ENCODE data around the gene RBM44.
A peak's percentile ranks its signal among the peaks of the same experiment; 100 is the strongest.

The RBM44 gene

DNA sequence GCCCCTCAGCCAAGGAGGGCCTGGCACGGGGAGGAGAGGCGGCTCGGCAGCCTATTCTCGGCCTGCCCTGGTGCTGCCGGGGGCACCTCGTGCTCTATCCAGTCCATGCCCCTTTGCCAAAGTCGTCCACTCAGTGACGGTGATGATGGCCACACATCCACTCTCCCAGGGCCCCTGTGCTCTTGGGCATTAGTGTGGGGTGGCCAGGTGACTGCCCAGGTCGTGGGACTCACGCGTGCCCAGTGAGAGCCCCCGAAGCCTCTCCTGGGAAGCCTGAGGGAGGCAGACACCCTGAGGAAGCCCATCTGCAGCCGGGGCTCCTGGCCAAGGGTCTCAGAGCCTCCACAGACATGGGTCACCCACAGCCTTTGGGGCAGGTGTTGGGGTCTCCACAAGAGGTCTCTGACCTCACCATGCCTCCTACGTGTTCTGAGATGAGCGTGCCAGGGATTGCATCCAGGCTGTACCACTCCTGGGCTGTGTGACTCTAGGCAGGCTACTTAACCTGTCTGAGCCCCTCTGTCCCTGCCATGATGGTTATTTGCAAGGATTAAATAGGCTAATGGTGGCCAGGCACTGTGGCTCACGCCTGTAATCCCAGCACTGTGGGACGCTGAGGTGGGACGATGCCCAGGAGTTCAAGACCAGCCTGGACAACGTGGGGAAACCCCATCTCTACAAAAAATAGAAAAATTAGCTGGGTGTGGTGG lies 73.8 kb downstream of the RBM44 start:
- no peak overlapping the region for H3K4me3 ChIP-seq (replicated peaks; ENCODE audit: low read depth, low read length)
- no peak for DNase-seq (ENCODE audit: low read depth)
- TF ChIP-seq, protein P1, sequence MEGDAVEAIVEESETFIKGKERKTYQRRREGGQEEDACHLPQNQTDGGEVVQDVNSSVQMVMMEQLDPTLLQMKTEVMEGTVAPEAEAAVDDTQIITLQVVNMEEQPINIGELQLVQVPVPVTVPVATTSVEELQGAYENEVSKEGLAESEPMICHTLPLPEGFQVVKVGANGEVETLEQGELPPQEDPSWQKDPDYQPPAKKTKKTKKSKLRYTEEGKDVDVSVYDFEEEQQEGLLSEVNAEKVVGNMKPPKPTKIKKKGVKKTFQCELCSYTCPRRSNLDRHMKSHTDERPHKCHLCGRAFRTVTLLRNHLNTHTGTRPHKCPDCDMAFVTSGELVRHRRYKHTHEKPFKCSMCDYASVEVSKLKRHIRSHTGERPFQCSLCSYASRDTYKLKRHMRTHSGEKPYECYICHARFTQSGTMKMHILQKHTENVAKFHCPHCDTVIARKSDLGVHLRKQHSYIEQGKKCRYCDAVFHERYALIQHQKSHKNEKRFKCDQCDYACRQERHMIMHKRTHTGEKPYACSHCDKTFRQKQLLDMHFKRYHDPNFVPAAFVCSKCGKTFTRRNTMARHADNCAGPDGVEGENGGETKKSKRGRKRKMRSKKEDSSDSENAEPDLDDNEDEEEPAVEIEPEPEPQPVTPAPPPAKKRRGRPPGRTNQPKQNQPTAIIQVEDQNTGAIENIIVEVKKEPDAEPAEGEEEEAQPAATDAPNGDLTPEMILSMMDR (IDR thresholded peaks at IDR 0.05; ENCODE audit: low read length, missing control alignments), result no peak

DNA sequence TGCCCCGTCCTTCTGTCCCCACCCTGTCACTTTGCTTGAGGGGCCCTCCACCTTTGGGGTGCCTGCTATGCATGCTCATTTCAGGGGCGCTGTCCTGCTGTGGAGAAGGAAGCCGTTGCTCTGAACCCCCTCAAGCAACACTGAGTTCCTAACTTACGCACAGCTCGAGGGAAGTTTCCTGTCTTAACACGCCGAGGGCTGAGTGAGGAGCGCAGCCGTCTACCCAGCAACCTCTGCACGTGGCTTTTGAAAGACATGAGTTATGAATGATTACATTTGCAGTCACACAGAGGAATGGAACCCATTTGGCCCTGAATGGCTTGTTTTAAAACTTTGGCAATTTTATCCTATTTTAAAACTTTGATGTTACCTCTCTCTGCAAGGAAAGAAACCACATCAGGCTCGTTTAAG lies 74.8 kb downstream of the RBM44 start:
- no peak overlapping the region for H3K4me3 ChIP-seq (replicated peaks; ENCODE audit: low read depth, low read length)
- TF ChIP-seq, protein P1 (IDR thresholded peaks at IDR 0.05; ENCODE audit: low read length, missing control alignments), result no peak
- DNase-seq (ENCODE audit: low read depth), result no peak

DNA sequence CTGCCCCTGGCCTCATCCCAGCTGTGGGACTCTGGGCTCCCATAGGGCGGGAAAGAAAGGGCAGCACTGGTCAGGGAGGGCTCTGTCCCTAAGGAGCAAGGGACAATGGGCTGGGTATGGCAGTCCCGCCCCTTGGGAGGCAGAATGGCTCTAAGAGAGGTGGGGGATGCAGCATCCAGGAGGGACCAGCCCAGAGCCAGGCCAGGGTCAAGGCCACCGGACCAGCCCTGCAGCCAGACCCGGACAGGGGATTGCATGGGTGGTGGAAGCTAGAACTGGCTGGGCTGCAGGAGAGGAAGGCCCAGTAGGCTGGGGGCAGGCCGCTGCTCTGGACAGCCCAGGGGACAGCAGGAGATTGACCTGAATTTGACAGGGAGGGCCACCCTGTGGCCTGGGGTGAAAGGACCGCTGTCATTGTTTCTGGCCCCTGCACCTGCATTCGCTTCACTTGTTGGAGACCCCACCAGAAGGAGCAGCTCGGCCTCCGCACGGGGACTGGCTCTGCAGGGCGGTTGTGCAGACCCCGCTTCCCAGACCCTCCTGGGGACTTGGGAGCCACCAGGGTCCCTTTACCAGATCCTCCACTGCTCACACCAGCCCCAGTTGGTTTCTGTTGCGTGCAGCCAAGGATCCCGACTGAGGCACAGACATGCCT lies 75.4 kb downstream of the RBM44 start:
- no peak overlapping the region for H3K4me3 ChIP-seq (replicated peaks; ENCODE audit: low read depth, low read length)
- no peak for DNase-seq (ENCODE audit: low read depth)
- TF ChIP-seq, protein P1 (IDR thresholded peaks at IDR 0.05; ENCODE audit: low read length, missing control alignments), result no peak

DNA sequence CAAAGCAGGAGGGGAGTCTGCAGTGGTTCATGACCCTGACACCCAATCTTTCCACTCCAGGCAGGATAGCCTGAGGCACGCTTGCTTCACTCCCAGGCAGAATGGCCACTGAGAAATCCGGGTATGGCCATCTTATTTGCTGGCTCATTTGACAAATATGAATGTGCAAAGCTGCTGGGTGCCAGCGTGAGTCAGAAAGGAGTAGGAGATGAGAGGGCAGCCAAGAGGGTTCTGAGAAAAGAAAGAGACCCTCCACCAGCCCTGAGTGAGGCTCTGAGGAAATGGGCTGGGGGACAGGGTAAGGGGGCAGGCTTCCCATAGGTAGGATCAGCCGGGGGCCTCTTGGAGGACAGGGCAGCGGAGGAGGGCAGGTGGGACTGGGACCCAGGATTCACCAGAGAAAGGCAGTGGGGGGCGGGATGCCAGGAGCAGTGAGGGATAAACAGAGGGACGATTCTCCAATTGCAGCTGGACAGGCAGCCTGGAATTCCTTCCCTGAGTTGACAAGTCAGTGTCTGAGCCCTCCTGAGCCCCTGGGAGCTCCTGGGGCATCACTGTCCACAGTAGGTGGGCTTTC lies 76.1 kb downstream of the RBM44 start:
- peak; percentile 50 for DNase-seq (ENCODE audit: low read depth)
- no peak overlapping the region for H3K4me3 ChIP-seq (replicated peaks; ENCODE audit: low read depth, low read length)
- TF ChIP-seq, protein P1 (IDR thresholded peaks at IDR 0.05; ENCODE audit: low read length, missing control alignments), result no peak

DNA sequence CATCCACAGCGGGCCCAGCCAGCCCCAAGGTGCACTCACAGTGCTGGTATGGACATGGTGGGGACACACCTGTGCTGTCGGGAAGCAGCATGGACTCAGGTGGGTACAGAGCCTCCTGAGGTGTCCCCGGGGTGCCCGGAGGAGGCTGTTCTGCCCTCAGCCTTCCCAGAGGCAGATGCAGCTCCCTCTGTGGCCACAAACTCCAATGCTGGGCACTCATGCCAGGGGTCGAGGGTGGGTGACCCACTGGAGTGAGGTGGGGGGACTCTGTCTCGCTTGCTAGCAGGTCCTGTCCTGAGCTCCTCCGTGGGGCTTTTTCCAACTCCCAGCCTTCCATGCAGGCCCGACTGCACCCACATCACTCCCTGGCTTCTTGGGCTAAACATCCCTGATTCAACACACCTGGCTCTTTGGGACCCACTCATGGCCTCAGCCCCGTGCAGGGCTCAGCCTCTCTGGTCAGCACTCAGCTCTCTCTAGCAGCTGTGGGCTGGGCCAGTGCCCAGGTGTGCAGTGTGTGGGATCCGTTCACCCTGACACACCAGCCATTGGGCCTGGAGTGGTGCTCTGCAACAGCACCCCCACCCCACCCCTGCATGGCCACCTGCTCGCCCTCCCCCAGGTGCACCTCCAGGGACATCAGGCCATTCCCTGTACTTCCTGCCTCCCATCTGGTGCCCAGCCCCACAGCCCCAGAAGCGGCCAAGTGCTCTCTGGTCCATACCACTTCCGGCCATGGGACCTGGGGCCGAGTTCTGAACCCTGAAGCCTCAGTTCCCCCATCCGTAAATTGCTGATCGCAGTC lies 76.9 kb downstream of the RBM44 start:
- H3K4me3 ChIP-seq (replicated peaks; ENCODE audit: low read depth, low read length), result no peak overlapping the region
- TF ChIP-seq, protein P1 (IDR thresholded peaks at IDR 0.05; ENCODE audit: low read length, missing control alignments), result no peak
- no peak for DNase-seq (ENCODE audit: low read depth)

DNA sequence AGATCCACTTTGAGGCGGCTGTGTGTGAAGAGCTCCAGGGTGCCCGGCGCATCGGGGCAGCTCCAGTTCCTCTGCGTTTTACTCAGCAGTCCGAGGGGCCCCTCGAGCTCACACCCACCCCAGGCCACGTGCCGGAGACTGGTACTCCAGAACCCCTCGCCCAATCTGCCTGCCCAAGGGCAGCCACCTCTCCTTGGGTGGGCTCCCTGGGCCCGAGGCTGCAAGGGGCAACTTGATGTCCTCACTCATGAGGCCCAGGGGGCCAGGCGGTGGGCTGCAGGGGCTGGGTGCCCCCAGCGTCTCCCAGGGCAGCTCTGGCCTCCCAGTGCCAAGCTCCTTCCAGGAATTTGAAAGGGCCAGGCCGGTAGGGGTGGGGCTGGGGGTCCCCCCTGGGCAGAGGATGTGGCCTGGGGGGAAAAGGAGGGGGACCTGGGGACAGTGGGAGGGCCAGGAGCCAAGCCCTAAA lies 77.5 kb downstream of the RBM44 start:
- TF ChIP-seq, protein P1 (IDR thresholded peaks at IDR 0.05; ENCODE audit: low read length, missing control alignments), result no peak
- no peak for DNase-seq (ENCODE audit: low read depth)
- no peak overlapping the region for H3K4me3 ChIP-seq (replicated peaks; ENCODE audit: low read depth, low read length)
